ENCODE data around the gene LEMD1. TPM values are rescaled to one million over a fixed set of nuclear protein-coding genes. Genes with fewer than 3 reads are reported as not detected.

The LEMD1 gene
- total RNA-seq, 1 experiment from 2014 or later, result not detected

GRCh38 chr1:205456383-205456867 is 34.6 kb upstream of the LEMD1 start:
- DNase-seq (ENCODE audit: low read depth, low spot score), result no peak
- in situ Hi-C loops (cut with HindIII; ENCODE audit: low pct_unique_long_range_greater_than_20kb, low sequenced_read_pairs) (no loop called here), intact Hi-C loops (cut with micrococcal nuclease; ENCODE audit: unreplicated experiment) (no loop called here)
- CTCF ChIA-PET, result interaction anchor here (0.6 to 0.7 kb wide), 2 partner anchors 17 to 27 kb away, joined by 8 to 11 read pairs; no protein-coding TSS in a partner anchor
- BruUV-seq (replicated peaks), result no TSS peak
- H3K4me1 ChIP-seq (ENCODE audit: control insufficient read depth, insufficient read depth, low read length), result no peaks in the 10 kb centered on the region; the same call in 1 of the 2 replicates
- no peaks in the 10 kb centered on the region for H3K36me3 ChIP-seq (ENCODE audit: control insufficient read depth, insufficient read depth, low read length)
- POLR2A ChIA-PET, result interaction anchor here (0.7 to 1.7 kb wide), 2 partner anchors 8 to 39 kb away, joined by 4 to 7 read pairs; no protein-coding TSS in a partner anchor
- H3K27me3 ChIP-seq (ENCODE audit: control insufficient read depth, insufficient read depth, low read length), result peaks cover 31% of the 10 kb centered on the region
- TF ChIP-seq TCF7L2 (IDR thresholded peaks at IDR 0.05; ENCODE audit: low read depth, low read length) (no peak), REST (IDR thresholded peaks at IDR 0.05; ENCODE audit: insufficient read depth in 1 of 2, low read depth in 2 of 2, low read length in 1 of 2) (0 out of 4 replicates have a peak, but pooled peaks of 1 of the 2 experiments have one; percentile 32)
- ATAC-seq, result peak; percentile 68
- H3K9me3 ChIP-seq (ENCODE audit: control insufficient read depth, insufficient read depth, low read depth, low read length), result no peaks in the 10 kb centered on the region
- peak overlapping the region; percentile 32 to 44 for H3K4me3 ChIP-seq (ENCODE audit: low read depth in 2 of 2, low read length in 2 of 2)
- no peak overlapping the region for H3K27ac ChIP-seq (ENCODE audit: low read length)

DNA sequence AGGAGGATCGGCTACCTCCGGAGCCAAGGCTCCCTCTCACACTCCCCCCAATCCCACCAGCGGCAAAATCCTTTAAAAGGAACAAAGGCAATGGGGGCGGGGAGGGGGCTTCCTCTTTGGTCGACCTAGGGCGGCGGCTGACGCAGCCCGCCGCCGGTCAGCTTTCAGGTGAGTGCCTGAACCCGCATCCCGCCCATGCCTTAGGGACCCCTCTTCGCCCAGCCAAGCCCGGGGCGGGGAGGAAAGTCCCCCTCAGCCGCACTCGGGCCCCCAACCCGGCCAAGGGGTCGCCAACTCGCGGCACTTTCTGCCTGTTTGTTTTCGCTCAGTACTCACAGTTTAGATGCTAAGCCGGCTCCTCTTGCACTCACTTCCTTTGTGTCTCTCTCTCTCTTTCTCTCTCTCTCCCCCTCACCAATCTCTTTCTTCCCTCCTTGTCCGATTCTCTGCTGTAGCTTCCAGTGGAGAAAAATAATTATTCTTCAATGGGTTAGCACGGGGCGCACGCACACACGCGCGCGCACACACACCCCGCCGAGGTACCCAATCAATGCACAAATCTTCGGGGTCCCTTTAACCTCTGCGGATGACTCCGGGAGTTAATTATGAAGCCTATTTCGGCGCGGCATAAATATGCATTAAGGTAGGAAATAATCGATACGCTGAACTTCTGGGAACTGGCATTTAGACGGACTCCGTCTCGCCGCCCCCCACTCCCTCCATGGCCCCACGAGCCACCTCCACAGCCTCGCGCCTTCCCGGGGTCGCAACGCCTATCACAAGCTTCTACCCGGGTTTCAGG is 33.9 kb upstream of the LEMD1 start, which contains the start of gene BLACAT1:
BLACAT1 (minus strand) TSS at position 465 of the 802 bp plus-strand sequence.
- POLR2A ChIA-PET, result no interaction called here
- ATAC-seq, result peak; percentile 3; the same call in 1 of the 2 replicates
- no TSS peak for BruUV-seq (replicated peaks)
- intact Hi-C loops (cut with micrococcal nuclease; ENCODE audit: unreplicated experiment) (no loop called here), in situ Hi-C loops (cut with HindIII; ENCODE audit: low pct_unique_long_range_greater_than_20kb, low sequenced_read_pairs) (no loop called here)
- Histone ChIP-seq H3K36me3 (ENCODE audit: control insufficient read depth, insufficient read depth, low read length) (no peaks in the 10 kb centered on the region), H3K9me3 (ENCODE audit: control insufficient read depth, insufficient read depth, low read depth, low read length) (no peaks in the 10 kb centered on the region), H3K27me3 (ENCODE audit: control insufficient read depth, insufficient read depth, low read length) (peaks cover 31% of the 10 kb centered on the region), H3K4me1 (ENCODE audit: control insufficient read depth, insufficient read depth, low read length) (no peaks in the 10 kb centered on the region; the same call in 1 of the 2 replicates), H3K4me3 (ENCODE audit: low read depth in 2 of 2, low read length in 2 of 2) (peak within 1 kb of the TSS; percentile 32 to 44), H3K27ac (ENCODE audit: low read length) (no peak within 1 kb of the TSS)
- TF ChIP-seq POLR2AphosphoS5 (IDR thresholded peaks at IDR 0.05; ENCODE audit: low read depth, low read length), result no peak
- no peak for TF ChIP-seq TCF7L2 (IDR thresholded peaks at IDR 0.05; ENCODE audit: low read depth, low read length)
- TF ChIP-seq, protein P1, sequence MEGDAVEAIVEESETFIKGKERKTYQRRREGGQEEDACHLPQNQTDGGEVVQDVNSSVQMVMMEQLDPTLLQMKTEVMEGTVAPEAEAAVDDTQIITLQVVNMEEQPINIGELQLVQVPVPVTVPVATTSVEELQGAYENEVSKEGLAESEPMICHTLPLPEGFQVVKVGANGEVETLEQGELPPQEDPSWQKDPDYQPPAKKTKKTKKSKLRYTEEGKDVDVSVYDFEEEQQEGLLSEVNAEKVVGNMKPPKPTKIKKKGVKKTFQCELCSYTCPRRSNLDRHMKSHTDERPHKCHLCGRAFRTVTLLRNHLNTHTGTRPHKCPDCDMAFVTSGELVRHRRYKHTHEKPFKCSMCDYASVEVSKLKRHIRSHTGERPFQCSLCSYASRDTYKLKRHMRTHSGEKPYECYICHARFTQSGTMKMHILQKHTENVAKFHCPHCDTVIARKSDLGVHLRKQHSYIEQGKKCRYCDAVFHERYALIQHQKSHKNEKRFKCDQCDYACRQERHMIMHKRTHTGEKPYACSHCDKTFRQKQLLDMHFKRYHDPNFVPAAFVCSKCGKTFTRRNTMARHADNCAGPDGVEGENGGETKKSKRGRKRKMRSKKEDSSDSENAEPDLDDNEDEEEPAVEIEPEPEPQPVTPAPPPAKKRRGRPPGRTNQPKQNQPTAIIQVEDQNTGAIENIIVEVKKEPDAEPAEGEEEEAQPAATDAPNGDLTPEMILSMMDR (IDR thresholded peaks at IDR 0.05), result no peak
- no peak for TF ChIP-seq REST (IDR thresholded peaks at IDR 0.05; ENCODE audit: insufficient read depth in 1 of 2, low read depth in 2 of 2, low read length in 1 of 2)
- TF ChIP-seq SIN3A (IDR thresholded peaks at IDR 0.05; ENCODE audit: borderline replicate concordance, insufficient read depth, low read depth, low read length), result no peak
- CTCF ChIA-PET, result interaction anchor here (0.7 to 1.3 kb wide), 2 partner anchors 17 to 130 kb away, joined by 7 to 11 read pairs; no protein-coding TSS in a partner anchor
- DNase-seq (ENCODE audit: low read depth, low spot score), result no peak
